Brain microvascular endothelial cell (primary cell): ENCODE measurements around the gene B3GNT2.

ENCODE experiments used
- DNase-seq: peaks from one replicate; pipeline ENCODE4 v3.0.0-alpha.2; 2020
- H3K27ac ChIP-seq: fragments of 250-450 bp; sonication (Bioruptor Pico); 2 replicates; pipeline ENCODE4 v1.5.1; 2020; ENCODE audit warnings: mild to moderate bottlenecking, moderate library complexity
- H3K27me3 ChIP-seq: fragments of 250-450 bp; sonication (Bioruptor Pico); replicated peaks from 2 replicates; pipeline ENCODE4 v1.5.1; 2020; ENCODE audit warnings: mild to moderate bottlenecking
- H3K36me3 ChIP-seq: fragments of 250-450 bp; sonication (Bioruptor Pico); replicated peaks from 2 replicates; pipeline ENCODE4 v1.5.1; 2020; ENCODE audit warnings: mild to moderate bottlenecking
- H3K4me3 ChIP-seq: 2 replicates; pipeline ENCODE4 v1.5.1; 2011; ENCODE audit warnings: low read depth, mild to moderate bottlenecking, control low read depth, low read length, moderate library complexity
- in situ Hi-C: cut with HindIII; loops from 2 replicates; pipeline ENCODE4 v1.10.0; 2017; ENCODE audit warnings: low sequenced_read_pairs, low pct_ligation_motif_present
- TF ChIP-seq, protein P1 (sequence below): IDR thresholded peaks from 2 replicates; pipeline ENCODE4 v1.5.1; 2011; ENCODE audit warnings: low read depth, mild to moderate bottlenecking, moderate library complexity, low read length, control low read depth, inconsistent platforms; ENCODE audit errors: missing control alignments

Gene B3GNT2

DNA sequence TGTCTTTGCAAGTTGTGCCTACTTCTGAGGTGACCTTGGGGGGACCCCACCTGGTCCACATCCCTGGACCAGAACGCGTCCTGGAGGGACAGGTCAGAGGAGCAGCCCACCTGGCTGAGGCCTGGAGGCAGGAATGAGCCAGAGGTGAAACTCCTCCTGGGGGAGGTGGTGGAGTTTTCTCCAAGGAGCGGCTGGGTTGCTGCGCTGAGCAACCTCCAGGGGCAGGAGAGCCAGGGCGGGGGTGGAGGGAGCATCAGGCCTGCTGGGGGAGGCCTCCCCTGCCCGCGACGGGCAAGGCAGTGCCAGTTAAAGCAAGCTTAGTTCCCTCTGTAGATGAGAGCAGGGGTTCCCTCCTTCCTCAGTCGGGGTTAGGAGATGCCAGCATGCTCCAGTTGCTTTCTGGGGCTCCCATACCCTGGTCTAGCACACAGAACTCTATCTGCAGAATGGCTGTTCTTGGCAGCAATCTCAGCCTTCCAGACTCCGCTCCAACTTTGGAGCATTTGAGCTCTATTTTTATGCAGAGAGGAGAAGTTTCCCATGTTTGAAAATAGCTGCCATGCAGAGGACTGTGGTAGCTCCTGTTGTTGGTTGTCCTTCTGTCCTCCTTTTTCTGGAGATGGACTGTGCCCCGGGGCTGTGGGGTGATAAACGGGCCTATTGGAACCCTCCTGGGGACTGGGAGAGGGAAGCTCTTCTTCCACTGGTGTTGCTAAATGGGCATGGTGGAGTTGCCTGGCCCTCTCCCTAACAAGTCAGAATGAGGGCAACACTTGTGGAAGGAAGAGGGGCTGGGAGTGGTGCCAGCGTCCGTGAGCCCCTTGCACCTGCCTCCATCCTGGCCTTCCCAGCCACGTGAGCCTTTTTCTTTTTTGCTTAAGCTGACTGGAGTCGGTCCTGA, 39.1 kb downstream of the B3GNT2 start:
- Histone ChIP-seq H3K27ac (no peak overlapping the region), H3K36me3 (no peaks in the 10 kb centered on the region), H3K4me3 (no peak overlapping the region), H3K27me3 (no peaks in the 10 kb centered on the region)
- TF ChIP-seq, protein P1, sequence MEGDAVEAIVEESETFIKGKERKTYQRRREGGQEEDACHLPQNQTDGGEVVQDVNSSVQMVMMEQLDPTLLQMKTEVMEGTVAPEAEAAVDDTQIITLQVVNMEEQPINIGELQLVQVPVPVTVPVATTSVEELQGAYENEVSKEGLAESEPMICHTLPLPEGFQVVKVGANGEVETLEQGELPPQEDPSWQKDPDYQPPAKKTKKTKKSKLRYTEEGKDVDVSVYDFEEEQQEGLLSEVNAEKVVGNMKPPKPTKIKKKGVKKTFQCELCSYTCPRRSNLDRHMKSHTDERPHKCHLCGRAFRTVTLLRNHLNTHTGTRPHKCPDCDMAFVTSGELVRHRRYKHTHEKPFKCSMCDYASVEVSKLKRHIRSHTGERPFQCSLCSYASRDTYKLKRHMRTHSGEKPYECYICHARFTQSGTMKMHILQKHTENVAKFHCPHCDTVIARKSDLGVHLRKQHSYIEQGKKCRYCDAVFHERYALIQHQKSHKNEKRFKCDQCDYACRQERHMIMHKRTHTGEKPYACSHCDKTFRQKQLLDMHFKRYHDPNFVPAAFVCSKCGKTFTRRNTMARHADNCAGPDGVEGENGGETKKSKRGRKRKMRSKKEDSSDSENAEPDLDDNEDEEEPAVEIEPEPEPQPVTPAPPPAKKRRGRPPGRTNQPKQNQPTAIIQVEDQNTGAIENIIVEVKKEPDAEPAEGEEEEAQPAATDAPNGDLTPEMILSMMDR: no peak
- in situ Hi-C loops: no loop called here
- DNase-seq: no peak

DNA sequence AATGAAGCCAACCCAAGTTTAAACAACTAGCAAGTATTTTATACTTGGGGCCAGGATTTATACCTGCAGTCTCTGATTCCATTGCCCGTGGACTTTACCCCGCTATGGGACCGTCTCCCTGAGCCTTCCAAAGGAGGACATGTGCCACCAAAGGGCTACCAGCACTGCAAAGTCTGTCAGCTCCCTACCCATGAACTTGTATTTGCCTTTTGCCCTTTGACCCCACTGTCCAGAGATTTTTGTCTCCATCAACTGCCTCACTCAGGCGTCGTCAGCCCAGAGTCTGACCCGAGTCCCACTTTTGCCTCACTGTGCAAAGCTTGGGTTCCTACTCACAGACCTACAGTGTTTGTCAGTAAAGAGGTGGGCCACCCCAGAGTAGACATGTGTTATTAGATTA, 40.6 kb downstream of the B3GNT2 start:
- Histone ChIP-seq H3K4me3 (no peak overlapping the region), H3K27ac (no peak overlapping the region), H3K27me3 (no peaks in the 10 kb centered on the region), H3K36me3 (no peaks in the 10 kb centered on the region)
- TF ChIP-seq, protein P1: no peak
- in situ Hi-C loops: no loop called here
- DNase-seq: no peak

DNA sequence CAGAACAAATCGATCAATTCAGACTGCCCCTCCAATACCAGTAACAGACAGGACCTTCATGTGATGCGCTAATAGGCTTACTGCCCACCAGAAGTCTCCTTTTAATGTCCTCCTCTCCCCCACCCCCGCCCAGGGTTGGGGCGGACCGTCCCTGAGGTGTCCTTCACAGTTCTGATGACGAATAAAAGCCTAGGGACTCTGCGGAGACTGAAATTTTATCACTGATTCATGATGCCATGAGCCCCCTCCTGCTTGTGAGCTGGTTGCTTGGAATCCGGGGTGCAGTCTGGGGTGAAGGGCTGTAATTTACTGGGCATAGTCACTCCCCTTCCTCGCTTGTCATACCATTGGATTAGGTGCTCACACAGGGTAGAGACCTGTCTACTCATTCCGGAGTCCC, 42.3 kb downstream of the B3GNT2 start:
- in situ Hi-C loops: no loop called here
- TF ChIP-seq, protein P1: no peak
- no peaks in the 10 kb centered on the region for H3K36me3 ChIP-seq
- H3K4me3 ChIP-seq: no peak overlapping the region
- H3K27me3 ChIP-seq: no peaks in the 10 kb centered on the region
- H3K27ac ChIP-seq: no peak overlapping the region
- no peak for DNase-seq

DNA sequence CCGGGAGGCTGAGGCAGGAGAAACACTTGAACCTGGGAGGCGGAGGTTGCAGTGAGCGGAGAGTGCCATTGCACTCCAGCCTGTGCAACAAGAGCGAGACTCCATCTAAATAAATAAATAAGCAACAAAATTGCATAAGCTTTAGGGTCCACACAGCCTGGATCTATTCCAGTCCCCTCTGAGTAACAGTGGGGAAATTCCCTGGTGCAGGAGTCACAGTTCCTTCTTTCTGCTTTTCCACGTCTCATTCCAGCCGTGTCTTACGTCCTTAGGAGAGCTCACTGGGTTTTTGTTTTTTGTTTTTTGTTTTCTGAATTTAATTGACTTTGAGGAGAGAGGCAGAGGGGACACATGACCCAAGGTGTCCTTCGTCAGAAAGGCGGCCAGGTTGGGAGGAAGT, 44.6 kb downstream of the B3GNT2 start:
- H3K4me3 ChIP-seq: no peak overlapping the region
- TF ChIP-seq, protein P1: no peak
- no peaks in the 10 kb centered on the region for H3K36me3 ChIP-seq
- no peaks in the 10 kb centered on the region for H3K27me3 ChIP-seq
- in situ Hi-C loops: no loop called here
- H3K27ac ChIP-seq: no peak overlapping the region
- DNase-seq: no peak

DNA sequence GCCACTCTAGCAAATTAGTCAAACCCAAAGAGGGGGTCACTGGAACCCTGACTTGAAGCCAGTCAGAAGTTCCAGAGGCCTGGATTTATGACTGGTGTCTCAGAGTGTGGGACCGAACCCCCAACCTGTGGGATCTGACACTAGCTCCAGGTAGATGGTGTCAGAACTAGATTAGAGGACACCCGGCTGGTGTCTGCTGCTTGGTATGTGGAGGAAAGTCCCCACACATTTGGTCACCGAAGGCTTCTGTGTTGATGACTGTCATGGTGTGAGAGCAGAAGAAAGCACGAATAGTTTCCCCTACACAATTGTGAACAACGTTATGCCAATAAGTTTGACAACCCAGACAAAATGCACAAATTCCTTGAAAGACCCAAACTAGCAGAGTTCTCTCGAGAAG, 48.1 kb downstream of the B3GNT2 start:
- TF ChIP-seq, protein P1: no peak
- no peaks in the 10 kb centered on the region for H3K27me3 ChIP-seq
- no peak overlapping the region for H3K27ac ChIP-seq
- H3K4me3 ChIP-seq: no peak overlapping the region
- in situ Hi-C loops: no loop called here
- H3K36me3 ChIP-seq: no peaks in the 10 kb centered on the region
- no peak for DNase-seq
